Osteoblast (primary cell): ENCODE results near the gene LHB. TPM values are rescaled to one million over a fixed set of nuclear protein-coding genes. Genes with fewer than 3 reads are reported as not detected.
A peak's percentile ranks its signal among the peaks of the same experiment; 100 is the strongest.

Experiments
- DNase-seq: peaks from one replicate; pipeline ENCODE4 v3.0.0; 2011; ENCODE audit warnings: low spot score, mixed read lengths; ENCODE audit not compliant: insufficient read length; ENCODE audit errors: missing footprints
- H2AFZ ChIP-seq: 2 replicates; pipeline ENCODE4 v1.6.0; 2011; ENCODE audit warnings: mild to moderate bottlenecking, low read length
- H3K27ac ChIP-seq: 2 replicates; pipeline ENCODE4 v1.5.1; 2011; ENCODE audit warnings: mild to moderate bottlenecking, low read depth, low read length, moderate library complexity
- H3K27me3 ChIP-seq: 2 replicates; pipeline ENCODE4 v1.6.0; 2012; ENCODE audit warnings: mild to moderate bottlenecking, control low read depth, inconsistent platforms, low read length, moderate library complexity; ENCODE audit not compliant: insufficient read depth
- H3K36me3 ChIP-seq: 2 replicates; pipeline ENCODE4 v1.5.1; 2011; ENCODE audit warnings: mild to moderate bottlenecking, low read length, control low read depth, moderate library complexity; ENCODE audit not compliant: insufficient read depth
- H3K4me1 ChIP-seq: 2 replicates; pipeline ENCODE4 v1.5.1; 2011; ENCODE audit warnings: mild to moderate bottlenecking, low read length, control low read depth, moderate library complexity; ENCODE audit not compliant: insufficient read depth
- H3K4me2 ChIP-seq: 2 replicates; pipeline ENCODE4 v1.6.0; 2011; ENCODE audit warnings: mild to moderate bottlenecking, low read length; ENCODE audit not compliant: insufficient read depth
- H3K4me3 ChIP-seq: fragments of 200-600 bp; sonication (generic); 3 replicates; pipeline ENCODE4 v1.5.1; 2012; ENCODE audit warnings: mild to moderate bottlenecking, low read length, inconsistent platforms; ENCODE audit not compliant: insufficient read depth
- H3K79me2 ChIP-seq: 2 replicates; pipeline ENCODE4 v1.6.0; 2012; ENCODE audit warnings: mild to moderate bottlenecking, low read length, control low read depth, inconsistent platforms; ENCODE audit not compliant: insufficient read depth
- H3K9me3 ChIP-seq: 2 replicates; pipeline ENCODE4 v1.5.1; 2011; ENCODE audit warnings: low read depth, low read length, control low read depth
- H4K20me1 ChIP-seq: 2 replicates; pipeline ENCODE4 v1.6.0; 2012; ENCODE audit warnings: mild to moderate bottlenecking, low read length, control low read depth; ENCODE audit not compliant: insufficient read depth
- small RNA-seq: library from RNA; depleted of rRNA; stranded (forward); fragments of <200 nt; gene quantifications from one replicate; pipeline ENCODE3, GENCODE V24; 2012
- total RNA-seq: library from RNA; depleted of rRNA; stranded (reverse); fragments of >200 nt; gene quantifications from 2 replicates; pipeline ENCODE4 v1.2.3, GENCODE V29; 2012
- TF ChIP-seq, protein P1 (sequence below): IDR thresholded peaks from 2 replicates; pipeline ENCODE4 v1.5.1; 2011; ENCODE audit warnings: mild to moderate bottlenecking, low read depth, low read length, moderate library complexity; ENCODE audit errors: extremely low read depth

The LHB gene
- total RNA-seq, 1 donor = not detected

DNA sequence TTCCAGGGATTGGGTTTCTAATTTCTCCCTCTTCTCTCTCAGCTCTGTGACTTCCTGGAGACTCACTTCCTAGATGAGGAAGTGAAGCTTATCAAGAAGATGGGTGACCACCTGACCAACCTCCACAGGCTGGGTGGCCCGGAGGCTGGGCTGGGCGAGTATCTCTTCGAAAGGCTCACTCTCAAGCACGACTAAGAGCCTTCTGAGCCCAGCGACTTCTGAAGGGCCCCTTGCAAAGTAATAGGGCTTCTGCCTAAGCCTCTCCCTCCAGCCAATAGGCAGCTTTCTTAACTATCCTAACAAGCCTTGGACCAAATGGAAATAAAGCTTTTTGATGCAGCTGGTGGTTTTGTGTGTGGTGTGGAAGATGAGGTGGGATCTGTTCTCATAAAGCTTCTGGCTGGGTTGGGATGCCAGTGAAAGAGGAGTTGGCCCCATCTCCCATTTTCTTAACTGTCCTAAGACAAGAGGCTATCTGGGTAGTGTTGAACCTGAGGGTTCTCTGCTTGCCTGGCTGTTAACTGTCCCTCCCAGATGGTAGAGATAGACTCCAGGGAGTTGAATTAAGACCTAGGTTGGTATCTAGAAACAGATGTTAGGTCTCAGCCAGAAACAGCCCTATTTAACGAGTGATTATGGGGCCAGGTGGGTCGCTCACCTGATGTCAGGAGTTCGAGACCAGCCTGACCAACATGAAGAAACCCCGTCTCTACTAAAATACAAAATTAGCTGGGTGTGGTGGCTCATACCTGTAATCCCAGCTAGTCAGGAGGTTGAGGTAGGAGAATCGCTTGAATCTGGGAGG is 50.1 kb downstream of the LHB start:
- DNase-seq = peak; percentile 15
- Histone ChIP-seq H3K27ac (peak overlapping the region; percentile 88), H3K79me2 (peaks cover 19% of the 10 kb centered on the region), H3K4me2 (peak overlapping the region; percentile 87), H4K20me1 (peaks cover 29% of the 10 kb centered on the region), H2AFZ (no peak overlapping the region), H3K9me3 (no peaks in the 10 kb centered on the region), H3K4me3 (peak overlapping the region; percentile 88), H3K4me1 (peaks cover 36% of the 10 kb centered on the region), H3K27me3 (no peaks in the 10 kb centered on the region), H3K36me3 (peaks cover 24% of the 10 kb centered on the region)
- TF ChIP-seq, protein P1, sequence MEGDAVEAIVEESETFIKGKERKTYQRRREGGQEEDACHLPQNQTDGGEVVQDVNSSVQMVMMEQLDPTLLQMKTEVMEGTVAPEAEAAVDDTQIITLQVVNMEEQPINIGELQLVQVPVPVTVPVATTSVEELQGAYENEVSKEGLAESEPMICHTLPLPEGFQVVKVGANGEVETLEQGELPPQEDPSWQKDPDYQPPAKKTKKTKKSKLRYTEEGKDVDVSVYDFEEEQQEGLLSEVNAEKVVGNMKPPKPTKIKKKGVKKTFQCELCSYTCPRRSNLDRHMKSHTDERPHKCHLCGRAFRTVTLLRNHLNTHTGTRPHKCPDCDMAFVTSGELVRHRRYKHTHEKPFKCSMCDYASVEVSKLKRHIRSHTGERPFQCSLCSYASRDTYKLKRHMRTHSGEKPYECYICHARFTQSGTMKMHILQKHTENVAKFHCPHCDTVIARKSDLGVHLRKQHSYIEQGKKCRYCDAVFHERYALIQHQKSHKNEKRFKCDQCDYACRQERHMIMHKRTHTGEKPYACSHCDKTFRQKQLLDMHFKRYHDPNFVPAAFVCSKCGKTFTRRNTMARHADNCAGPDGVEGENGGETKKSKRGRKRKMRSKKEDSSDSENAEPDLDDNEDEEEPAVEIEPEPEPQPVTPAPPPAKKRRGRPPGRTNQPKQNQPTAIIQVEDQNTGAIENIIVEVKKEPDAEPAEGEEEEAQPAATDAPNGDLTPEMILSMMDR = no peak

Small RNAs within 50 kb of the gene (small RNA-seq; reads per million reads assigned to genes)
- gene MIR6798 = not detected

Other genes starting within 250 kb of the LHB start
- gene BCAT2, start 206.1 kb downstream of the LHB start, total RNA-seq = 29.7 and 30.1 TPM in 2 replicates
- gene HSD17B14, start 180.6 kb downstream of the LHB start, total RNA-seq = 1.8 and 2.1 TPM in 2 replicates
- 21.4 and 28.6 TPM in 2 replicates for gene PLEKHA4, start 148.5 kb downstream of the LHB start, total RNA-seq
- gene PPP1R15A, start 144.7 kb downstream of the LHB start, total RNA-seq = 70.4 and 84.0 TPM in 2 replicates
- not detected in 2 replicates for gene TULP2, start 118.3 kb downstream of the LHB start, total RNA-seq
- gene NUCB1, start 116.8 kb downstream of the LHB start, total RNA-seq = 242 and 300 TPM in 2 replicates
- gene DHDH, start 83.4 kb downstream of the LHB start, total RNA-seq = 0.29 and 0.36 TPM in 2 replicates
- 78.4 and 78.9 TPM in 2 replicates for gene BAX, start 62.2 kb downstream of the LHB start, total RNA-seq
- 3,966 and 4,197 TPM in 2 replicates for gene FTL, start 51.8 kb downstream of the LHB start, total RNA-seq
- gene GYS1, start 23.8 kb downstream of the LHB start, total RNA-seq = 25.6 and 44.5 TPM in 2 replicates
- 113 and 122 TPM in 2 replicates for gene RUVBL2, start 23.2 kb downstream of the LHB start, total RNA-seq
- gene CGB3, start 7.2 kb upstream of the LHB start, total RNA-seq = not detected in 2 replicates
- gene CGB2, start 14.8 kb upstream of the LHB start, total RNA-seq = not detected in 2 replicates
- gene CGB1, start 19.8 kb upstream of the LHB start, total RNA-seq = 0.29 TPM in 1 of 2 replicates, not detected in the other
- not detected in 2 replicates for gene CGB5, start 26.8 kb upstream of the LHB start, total RNA-seq
- 0.29 TPM in 1 of 2 replicates, not detected in the other for gene CGB8, start 32.0 kb upstream of the LHB start, total RNA-seq
- gene CGB7, start 40.7 kb upstream of the LHB start, total RNA-seq = under 0.01 and 0.29 TPM in 2 replicates
- gene NTF4, start 47.7 kb upstream of the LHB start, total RNA-seq = not detected in 2 replicates
- gene KCNA7, start 55.6 kb upstream of the LHB start, total RNA-seq = not detected in 2 replicates
- gene SNRNP70, start 68.4 kb upstream of the LHB start, total RNA-seq = 105 and 111 TPM in 2 replicates
- gene LIN7B, start 97.3 kb upstream of the LHB start, total RNA-seq = 5.6 and 6.2 TPM in 2 replicates
- 0.36 TPM in 1 of 2 replicates, not detected in the other for gene C19orf73, start 102.1 kb upstream of the LHB start, total RNA-seq
- gene PPFIA3, start 102.5 kb upstream of the LHB start, total RNA-seq = 1.1 and 1.2 TPM in 2 replicates
- gene HRC, start 138.3 kb upstream of the LHB start, total RNA-seq = not detected in 2 replicates
- 15.9 and 20.6 TPM in 2 replicates for gene TRPM4, start 140.7 kb upstream of the LHB start, total RNA-seq